ENCODE results near the gene ARCN1.

DNA sequence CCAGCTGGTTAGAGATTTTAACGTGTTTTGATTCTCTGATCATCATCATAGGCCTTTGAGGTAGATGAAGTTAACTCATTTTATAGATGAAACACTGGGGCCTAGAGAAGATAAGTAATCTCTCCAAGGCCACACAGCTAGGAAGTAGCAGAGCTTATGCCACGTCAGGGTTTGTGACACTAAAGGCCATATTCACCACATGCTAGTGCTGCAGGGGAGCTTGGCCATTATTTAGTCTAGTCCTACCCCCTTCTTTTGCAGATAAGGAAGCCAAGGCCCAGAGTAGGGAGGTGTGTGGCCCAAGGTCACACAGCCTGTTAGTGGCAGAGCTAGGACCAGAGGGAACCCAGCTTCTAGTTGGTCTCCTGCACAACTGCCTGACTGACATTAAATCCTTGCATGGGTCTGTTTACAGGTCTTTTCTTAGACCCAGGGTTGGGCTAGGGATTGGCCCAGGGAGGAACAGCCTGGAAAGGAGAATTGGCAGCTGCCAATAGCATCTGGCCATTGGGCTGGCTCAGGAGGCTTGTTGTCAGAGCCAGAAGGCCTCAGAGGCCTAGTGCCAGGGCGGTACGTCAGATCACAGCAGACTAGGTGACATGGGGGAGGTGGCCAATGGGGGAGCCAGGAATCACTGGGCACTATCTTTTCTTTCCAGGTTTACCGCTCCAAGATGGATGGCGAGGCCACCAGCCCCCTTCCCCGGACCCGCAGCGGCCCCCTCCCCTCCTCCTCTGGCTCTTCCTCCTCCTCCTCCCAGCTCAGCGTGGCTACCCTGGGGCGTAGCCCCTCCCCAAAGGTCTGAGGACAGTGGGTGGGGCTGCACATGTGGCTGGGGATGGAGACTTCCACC lies 71.2 kb downstream of the ARCN1 start:
- TF ChIP-seq, protein P1, sequence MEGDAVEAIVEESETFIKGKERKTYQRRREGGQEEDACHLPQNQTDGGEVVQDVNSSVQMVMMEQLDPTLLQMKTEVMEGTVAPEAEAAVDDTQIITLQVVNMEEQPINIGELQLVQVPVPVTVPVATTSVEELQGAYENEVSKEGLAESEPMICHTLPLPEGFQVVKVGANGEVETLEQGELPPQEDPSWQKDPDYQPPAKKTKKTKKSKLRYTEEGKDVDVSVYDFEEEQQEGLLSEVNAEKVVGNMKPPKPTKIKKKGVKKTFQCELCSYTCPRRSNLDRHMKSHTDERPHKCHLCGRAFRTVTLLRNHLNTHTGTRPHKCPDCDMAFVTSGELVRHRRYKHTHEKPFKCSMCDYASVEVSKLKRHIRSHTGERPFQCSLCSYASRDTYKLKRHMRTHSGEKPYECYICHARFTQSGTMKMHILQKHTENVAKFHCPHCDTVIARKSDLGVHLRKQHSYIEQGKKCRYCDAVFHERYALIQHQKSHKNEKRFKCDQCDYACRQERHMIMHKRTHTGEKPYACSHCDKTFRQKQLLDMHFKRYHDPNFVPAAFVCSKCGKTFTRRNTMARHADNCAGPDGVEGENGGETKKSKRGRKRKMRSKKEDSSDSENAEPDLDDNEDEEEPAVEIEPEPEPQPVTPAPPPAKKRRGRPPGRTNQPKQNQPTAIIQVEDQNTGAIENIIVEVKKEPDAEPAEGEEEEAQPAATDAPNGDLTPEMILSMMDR (IDR thresholded peaks at IDR 0.05) = no peak
- TF ChIP-seq POLR2A (IDR thresholded peaks at IDR 0.05) = no peak

Measured in testis (tissue), 2 donors.